ENCODE results near the gene NR1I3.

DNA sequence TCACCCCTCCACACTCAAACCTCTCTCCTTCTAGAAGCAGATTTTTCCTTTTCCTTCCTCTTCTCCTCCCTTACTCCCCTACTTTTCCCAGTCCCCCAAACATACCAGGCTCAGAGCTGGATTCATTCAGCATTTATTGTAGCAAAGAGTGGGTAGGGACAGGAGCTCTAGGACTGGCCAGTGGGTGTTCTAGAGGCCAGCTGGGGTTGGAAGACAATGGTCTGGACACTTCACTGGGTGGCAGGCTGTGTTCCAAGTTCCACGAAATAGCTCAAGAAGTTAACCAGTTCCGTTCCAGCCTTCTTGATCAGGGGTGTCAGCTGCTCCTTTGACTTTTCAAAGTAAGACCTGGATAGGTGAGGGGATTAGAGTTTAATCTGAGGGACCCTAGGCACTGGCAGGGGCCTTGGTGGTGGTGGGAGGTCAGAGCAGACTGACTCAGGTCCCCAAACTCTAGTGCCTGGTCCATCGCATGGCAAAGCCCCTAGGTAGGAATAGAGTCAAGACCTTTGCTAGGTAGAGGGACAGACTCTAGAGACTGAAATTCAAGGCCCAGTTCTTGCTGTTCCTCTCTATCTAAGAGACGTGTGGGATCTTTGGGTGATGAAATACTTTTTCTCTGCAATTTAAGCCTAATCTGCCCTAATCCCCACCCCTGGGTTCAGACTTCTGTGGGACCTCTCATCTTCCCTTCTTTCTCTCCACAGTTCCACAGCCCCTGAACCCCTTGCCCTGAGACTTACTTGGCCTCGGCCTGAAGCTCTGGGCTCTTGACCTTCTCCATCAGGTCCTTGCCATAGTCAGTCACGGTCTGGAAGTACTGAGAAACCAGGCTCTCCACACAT, 15.6 kb downstream of the NR1I3 start:
- TF ChIP-seq, protein P1, sequence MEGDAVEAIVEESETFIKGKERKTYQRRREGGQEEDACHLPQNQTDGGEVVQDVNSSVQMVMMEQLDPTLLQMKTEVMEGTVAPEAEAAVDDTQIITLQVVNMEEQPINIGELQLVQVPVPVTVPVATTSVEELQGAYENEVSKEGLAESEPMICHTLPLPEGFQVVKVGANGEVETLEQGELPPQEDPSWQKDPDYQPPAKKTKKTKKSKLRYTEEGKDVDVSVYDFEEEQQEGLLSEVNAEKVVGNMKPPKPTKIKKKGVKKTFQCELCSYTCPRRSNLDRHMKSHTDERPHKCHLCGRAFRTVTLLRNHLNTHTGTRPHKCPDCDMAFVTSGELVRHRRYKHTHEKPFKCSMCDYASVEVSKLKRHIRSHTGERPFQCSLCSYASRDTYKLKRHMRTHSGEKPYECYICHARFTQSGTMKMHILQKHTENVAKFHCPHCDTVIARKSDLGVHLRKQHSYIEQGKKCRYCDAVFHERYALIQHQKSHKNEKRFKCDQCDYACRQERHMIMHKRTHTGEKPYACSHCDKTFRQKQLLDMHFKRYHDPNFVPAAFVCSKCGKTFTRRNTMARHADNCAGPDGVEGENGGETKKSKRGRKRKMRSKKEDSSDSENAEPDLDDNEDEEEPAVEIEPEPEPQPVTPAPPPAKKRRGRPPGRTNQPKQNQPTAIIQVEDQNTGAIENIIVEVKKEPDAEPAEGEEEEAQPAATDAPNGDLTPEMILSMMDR (IDR thresholded peaks at IDR 0.05): no peak
- TF ChIP-seq POLR2A (IDR thresholded peaks at IDR 0.05) (no peak), POLR2AphosphoS5 (IDR thresholded peaks at IDR 0.05) (no peak), EP300 (IDR thresholded peaks at IDR 0.05) (no peak)

Measured in upper lobe of left lung (tissue), 4 donors.